Endothelial cell of umbilical vein (primary cell): Measurements from ENCODE around the gene ILKAP. TPM values are rescaled to one million over a fixed set of nuclear protein-coding genes. Genes with fewer than 3 reads are reported as not detected.

ENCODE experiments used
- BruUV-seq: library from RNA; stranded (reverse); fragments of 400-500 nt; replicated peaks from 2 replicates; lab custom pipeline; 2021; lab: Mats Ljungman, UMichigan
- CTCF ChIA-PET: fragments of 300-600, 350-600 bp; sonication (Branson Sonifier 250); formaldehyde crosslinking; loops from one replicate; lab custom pipeline; 2021; ENCODE audit warnings: antibody characterized with exemption, inconsistent platforms; lab: Charles Lee
- POLR2A ChIA-PET: fragments of 300-600, 350-600 bp; sonication (Branson Sonifier 250); formaldehyde crosslinking; loops from one replicate; lab custom pipeline; 2021; ENCODE audit warnings: antibody characterized with exemption, inconsistent platforms; lab: Charles Lee
- DNase-seq: peaks from one replicate; pipeline ENCODE4 v3.0.0-alpha.2; 2011; ENCODE audit warnings: low read depth, low spot score
- FAIRE-seq: peaks from 2 replicates; lab custom pipeline; 2011; peaks lifted over from hg19 to GRCh38; lab: Jason Lieb, UNC
- H2AFZ ChIP-seq: 2 replicates; pipeline ENCODE4 v1.6.0; 2012; ENCODE audit warnings: low read depth, low read length, control low read depth, inconsistent platforms
- H3K27ac ChIP-seq: 2 replicates; pipeline ENCODE4 v1.5.1; 2011; ENCODE audit warnings: low read depth, mild to moderate bottlenecking, control low read depth, low read length, moderate library complexity; ENCODE audit not compliant: insufficient read depth
- H3K27me3 ChIP-seq, 2 experiments: 2 replicates each; pipeline versions ENCODE4 v1.6.0 to v1.6.1; 2011; ENCODE audit warnings: low read length in 2 of 2, mixed read lengths in 1 of 2; ENCODE audit not compliant: control insufficient read depth in 2 of 2, insufficient read depth in 2 of 2
- H3K36me3 ChIP-seq, 2 experiments: 2 replicates in 1 of 2; 3 replicates in 1 of 2; pipeline ENCODE4 v1.5.1; 2011; ENCODE audit warnings: low read length in 2 of 2, mild to moderate bottlenecking in 1 of 2, moderate library complexity in 1 of 2; ENCODE audit not compliant: control insufficient read depth in 2 of 2, insufficient read depth in 2 of 2; ENCODE audit errors: extremely low read depth in 1 of 2
- H3K4me1 ChIP-seq: 3 replicates; pipeline ENCODE4 v1.5.1; 2011; ENCODE audit warnings: mild to moderate bottlenecking, low read length; ENCODE audit not compliant: control insufficient read depth, insufficient read depth; ENCODE audit errors: extremely low read depth
- H3K4me2 ChIP-seq: 2 replicates; pipeline ENCODE4 v1.6.1; 2011; ENCODE audit warnings: low read length, control low read depth, mixed read lengths; ENCODE audit not compliant: insufficient read depth
- H3K4me3 ChIP-seq, 3 experiments: fragments of 200-600 bp in 1 of 3; sonication (generic), shearing (Covaris generic) in 1 of 3; replicated peaks in 1 of 3; 2 replicates each; pipeline ENCODE4 v1.5.1; 2011 to 2016; ENCODE audit warnings: control low read depth in 3 of 3, low read length in 3 of 3, mild to moderate bottlenecking in 2 of 3, inconsistent platforms in 1 of 3, low read depth in 1 of 3, moderate library complexity in 1 of 3; ENCODE audit not compliant: insufficient read depth in 1 of 3
- H3K79me2 ChIP-seq: 2 replicates; pipeline ENCODE4 v1.6.0; 2012; ENCODE audit warnings: low read length, inconsistent platforms; ENCODE audit not compliant: control insufficient read depth, insufficient read depth
- H3K9ac ChIP-seq: replicated peaks from 2 replicates; pipeline ENCODE3; 2011; ENCODE audit warnings: low read length, control low read depth; ENCODE audit not compliant: insufficient read depth; ENCODE audit errors: extremely low read depth
- H3K9me1 ChIP-seq: replicated peaks from 3 replicates; pipeline ENCODE4 v1.6.0; 2011; ENCODE audit warnings: mild to moderate bottlenecking, low read length; ENCODE audit not compliant: control insufficient read depth, insufficient read depth; ENCODE audit errors: extremely low read depth
- H3K9me3 ChIP-seq: replicated peaks from 2 replicates; pipeline ENCODE4 v1.5.1; 2012; ENCODE audit warnings: low read length, inconsistent platforms; ENCODE audit not compliant: control insufficient read depth, insufficient read depth
- H4K20me1 ChIP-seq: replicated peaks from 2 replicates; pipeline ENCODE3; 2011; ENCODE audit warnings: mild to moderate bottlenecking, low read length; ENCODE audit not compliant: control insufficient read depth, insufficient read depth; ENCODE audit errors: extremely low read depth
- CTCF ChIP-seq, 2 donors: IDR thresholded peaks; 1 replicate in 1 of 2; 2 replicates in 1 of 2; pipeline ENCODE4 v1.5.1; 2011; ENCODE audit warnings: low read length in 2 of 2, mild to moderate bottlenecking in 2 of 2, moderate library complexity in 2 of 2, control low read depth in 1 of 2, inconsistent platforms in 1 of 2, low read depth in 1 of 2; ENCODE audit not compliant: insufficient read depth in 1 of 2; ENCODE audit errors: extremely low read depth in 1 of 2
- EZH2 ChIP-seq: IDR thresholded peaks from 2 replicates; pipeline ENCODE4 v1.6.1; 2012; ENCODE audit warnings: borderline replicate concordance, low read depth, mild to moderate bottlenecking, moderate library complexity, low read length, inconsistent platforms; ENCODE audit not compliant: severe bottlenecking
- FOS ChIP-seq: IDR thresholded peaks from 2 replicates; pipeline ENCODE4 v1.6.1; 2011; ENCODE audit warnings: mild to moderate bottlenecking, low read length, moderate library complexity, borderline replicate concordance; ENCODE audit not compliant: insufficient read depth
- GATA2 ChIP-seq: IDR thresholded peaks from 2 replicates; pipeline ENCODE4 v1.7.0; 2011; ENCODE audit warnings: low read depth, mild to moderate bottlenecking, moderate library complexity, mixed read lengths, low read length; ENCODE audit not compliant: insufficient read length, insufficient read depth
- JUN ChIP-seq: IDR thresholded peaks from 2 replicates; pipeline ENCODE4 v1.6.1; 2011; ENCODE audit warnings: borderline replicate concordance, low read depth; ENCODE audit not compliant: insufficient read length, insufficient read depth
- MAX ChIP-seq: IDR thresholded peaks from 2 replicates; pipeline ENCODE4 v1.6.1; 2011; ENCODE audit not compliant: insufficient read depth, insufficient read length
- MYC ChIP-seq: IDR thresholded peaks from one replicate; pipeline ENCODE4 v1.6.1; 2011; ENCODE audit warnings: mild to moderate bottlenecking, low read depth, low read length
- POLR2A ChIP-seq: IDR thresholded peaks from 2 replicates; pipeline ENCODE4 v1.6.1; 2012; ENCODE audit warnings: low read depth, mild to moderate bottlenecking, control low read depth, low read length
- POLR2AphosphoS5 ChIP-seq: IDR thresholded peaks from 2 replicates; pipeline ENCODE4 v1.6.1; 2012; ENCODE audit warnings: low read depth, mild to moderate bottlenecking, control low read depth, low read length, moderate library complexity; ENCODE audit not compliant: insufficient read depth
- dilution Hi-C: fragments of 300-500 bp; cut with MboI; formaldehyde crosslinking; loops from one replicate; pipeline ENCODE4 v1.15.0; 2019; ENCODE audit warnings: low sequenced_read_pairs; ENCODE audit not compliant: extremely low pct_ligation_motif_present
- intact Hi-C: fragments of 100-400 bp; cut with micrococcal nuclease; formaldehyde crosslinking; loops from one replicate; pipeline ENCODE4 v1.10.0; 2022
- polyA plus RNA-seq, 4 experiments: library from polyadenylated mRNA; depleted of rRNA in 3 of 4; stranded (reverse) in 3 of 4; unstranded in 1 of 4; fragments of >200 nt; gene quantifications; 2 replicates each; pipeline versions ENCODE4 v1.2.1 to v1.2.3, GENCODE V29; 2011 to 2012; ENCODE audit warnings: missing spikeins in 1 of 4
- total RNA-seq: library from RNA; stranded (reverse); gene quantifications from 2 replicates; pipeline ENCODE4 v1.2.3, GENCODE V29; 2021

Gene ILKAP
- total and polyA plus RNA-seq, 2 donors (not counting 3 experiments of a cell fraction or from before 2014, with no cell fraction given): 49.2 to 49.8 TPM

- Histone ChIP-seq H3K9me1 (no peaks in the 10 kb centered on the region), H3K4me2 (no peak overlapping the region), H3K4me3 (no peak overlapping the region), H3K9me3 (no peaks in the 10 kb centered on the region), H3K79me2 (no peaks in the 10 kb centered on the region), H3K9ac (no peak overlapping the region), H3K27me3 (peaks cover 2 to 3% of the 10 kb centered on the region in 2 experiments), H3K36me3 (no peaks in the 10 kb centered on the region), H3K4me1 (no peaks in the 10 kb centered on the region), H2AFZ (no peak overlapping the region), H3K27ac (no peak overlapping the region), H4K20me1 (no peaks in the 10 kb centered on the region)
- TF ChIP-seq FOS (no peak), EZH2 (no peak), CTCF (IDR thresholded peaks at IDR 0.05; ENCODE audit: extremely low read depth in 1 of 2, insufficient read depth in 1 of 2, low read depth in 1 of 2, low read length in 2 of 2) (no peak), JUN (no peak), GATA2 (no peak), MAX (no peak), POLR2A (no peak), POLR2AphosphoS5 (no peak), MYC (no peak)
- FAIRE-seq (no peak), DNase-seq (no peak)
- intact Hi-C loops (loop anchor here (2.0 kb wide), 1 partner anchor 45 kb away; the partner anchor contains the start of gene ILKAP), dilution Hi-C loops (no loop called here)
- ChIA-PET POLR2A (no interaction called here), CTCF (interaction anchor here (3.2 kb wide), 1 partner anchor 105 kb away, joined by 35 read pairs; no protein-coding TSS in a partner anchor)
- no TSS peak for BruUV-seq
Observed at GRCh38 chr2:238158018-238158508, 45.4 kb downstream of the ILKAP start.
